Endometrium (tissue), 2 donors: ENCODE results near the gene RAD51B.
"Not testable (repeated sequence)": the region's sequence is repeated elsewhere in the genome, so short reads cannot be mapped to it uniquely, and the experiment has no call there.

ENCODE experiments used
- FAIRE-seq: peaks from 2 replicates; lab custom pipeline; 2012; peaks lifted over from hg19 to GRCh38; lab: Jason Lieb, UNC
- donor health status: control.
- donor health status: control.

The RAD51B gene

GRCh38 chr14:68688872-68689371, 869.3 kb downstream of the RAD51B start:
- FAIRE-seq: no peak

- FAIRE-seq: no peak
These were observed 869.9 kb downstream of the RAD51B start for GRCh38 chr14:68689511-68689910.

- no peak for FAIRE-seq
These were observed 870.7 kb downstream of the RAD51B start for GRCh38 chr14:68690089-68690958.

DNA sequence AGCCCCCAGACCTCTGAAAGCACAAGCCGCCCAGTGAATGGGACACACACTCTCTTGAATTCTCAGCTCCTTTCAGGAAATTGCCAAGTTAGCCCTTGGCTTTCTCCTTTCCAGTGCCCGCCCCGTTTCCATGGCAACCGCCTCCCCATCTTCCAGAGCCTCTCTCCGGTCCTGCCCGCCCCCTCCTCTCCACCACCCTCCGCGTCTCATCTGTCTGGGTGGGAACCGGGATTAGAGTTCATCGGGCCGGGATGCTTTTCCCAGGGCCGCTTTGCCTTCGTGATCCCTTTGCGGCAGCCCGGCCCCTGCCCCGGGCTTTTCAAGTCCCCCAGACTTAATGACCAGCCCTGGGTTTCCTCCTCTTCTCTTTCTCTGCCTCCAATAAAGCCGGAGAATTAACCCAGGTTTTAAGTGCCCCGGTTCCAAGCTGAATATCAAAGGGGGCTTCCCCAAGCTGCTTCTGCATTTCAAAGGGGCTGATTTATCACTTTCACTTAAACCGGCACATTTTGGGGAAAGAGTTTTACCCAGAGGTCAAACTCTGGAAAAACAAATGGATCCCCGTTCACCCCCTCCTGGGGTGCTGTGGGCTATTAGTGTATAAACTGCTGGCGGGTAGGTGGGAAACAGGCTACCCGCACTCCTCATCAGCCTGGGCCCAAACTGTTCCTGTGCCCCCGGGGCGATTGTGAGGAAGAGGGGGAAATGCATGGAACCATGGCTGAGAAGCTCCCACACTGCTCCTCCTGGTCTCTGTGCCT, 871.6 kb downstream of the RAD51B start:
- no peak for FAIRE-seq

GRCh38 chr14:68691792-68692118, 872.2 kb downstream of the RAD51B start:
- FAIRE-seq: no peak

DNA sequence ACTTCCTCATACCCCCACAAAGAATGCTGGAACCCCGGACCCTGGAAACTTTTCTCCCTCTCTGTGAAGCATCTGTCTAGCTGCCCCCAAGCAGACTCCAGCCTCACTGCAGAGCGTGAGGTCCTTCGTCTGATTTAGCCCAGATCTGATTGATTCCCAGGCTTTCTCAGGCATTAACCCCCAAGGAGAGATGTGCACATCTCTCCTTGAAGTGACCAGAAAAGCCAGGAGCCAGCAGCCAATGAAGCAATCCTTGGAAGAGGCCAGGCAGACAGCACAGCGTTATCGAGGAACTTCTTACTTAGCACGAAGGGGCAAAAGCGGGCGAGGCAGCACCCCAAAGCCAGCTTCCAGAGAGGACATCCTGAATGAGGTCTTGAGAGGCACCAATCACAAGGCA, 872.6 kb downstream of the RAD51B start:
- no peak for FAIRE-seq

DNA sequence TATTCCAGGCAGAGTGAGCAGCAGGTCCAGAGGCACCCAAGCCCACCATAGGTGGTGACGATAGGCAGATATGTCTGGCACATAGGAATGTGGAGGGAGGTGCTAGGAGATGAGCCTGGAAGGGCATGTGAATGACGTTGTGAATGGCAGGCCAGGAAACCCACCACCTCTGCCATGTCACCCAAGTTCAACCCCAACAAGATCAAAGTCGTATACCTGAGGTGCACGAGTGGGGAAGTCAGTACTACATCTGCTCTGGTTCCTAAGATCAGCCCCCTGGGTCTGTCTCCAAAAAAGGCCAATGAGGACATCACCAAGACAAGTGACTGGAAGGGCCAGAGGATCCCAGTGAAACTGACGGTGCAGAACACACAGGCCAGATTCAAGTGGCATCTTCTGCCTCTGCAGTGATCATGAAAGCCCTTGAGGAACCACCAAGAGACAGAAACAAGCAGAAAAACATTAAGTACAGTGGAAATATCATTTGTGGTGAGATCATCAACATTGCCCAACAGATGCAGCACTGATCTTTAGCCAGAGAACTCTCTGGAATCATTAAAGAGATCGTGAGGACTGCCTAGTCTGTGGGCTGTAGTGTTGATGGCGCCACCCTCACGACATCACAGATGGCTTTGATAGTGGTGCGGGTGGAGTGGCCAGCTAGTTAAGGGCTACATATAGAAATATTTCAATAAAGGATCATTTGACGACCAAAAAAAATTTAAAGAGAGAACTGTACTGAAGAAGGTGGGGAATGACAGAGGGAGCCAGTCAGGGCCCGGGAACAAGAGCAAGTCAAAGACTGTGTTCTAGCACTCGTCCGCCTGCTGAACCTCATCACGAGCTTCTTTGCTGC, 873.6 kb downstream of the RAD51B start:
- FAIRE-seq: no peak

- no peak for FAIRE-seq
These were observed 874.3 kb downstream of the RAD51B start for GRCh38 chr14:68693926-68694325.

- FAIRE-seq: no peak
These were observed 875.1 kb downstream of the RAD51B start for GRCh38 chr14:68694516-68695235.

GRCh38 chr14:68695326-68695768, 875.8 kb downstream of the RAD51B start:
- no peak for FAIRE-seq

GRCh38 chr14:68695856-68696255, 876.3 kb downstream of the RAD51B start:
- no peak for FAIRE-seq

GRCh38 chr14:68696266-68696665, 876.7 kb downstream of the RAD51B start:
- no peak for FAIRE-seq

DNA sequence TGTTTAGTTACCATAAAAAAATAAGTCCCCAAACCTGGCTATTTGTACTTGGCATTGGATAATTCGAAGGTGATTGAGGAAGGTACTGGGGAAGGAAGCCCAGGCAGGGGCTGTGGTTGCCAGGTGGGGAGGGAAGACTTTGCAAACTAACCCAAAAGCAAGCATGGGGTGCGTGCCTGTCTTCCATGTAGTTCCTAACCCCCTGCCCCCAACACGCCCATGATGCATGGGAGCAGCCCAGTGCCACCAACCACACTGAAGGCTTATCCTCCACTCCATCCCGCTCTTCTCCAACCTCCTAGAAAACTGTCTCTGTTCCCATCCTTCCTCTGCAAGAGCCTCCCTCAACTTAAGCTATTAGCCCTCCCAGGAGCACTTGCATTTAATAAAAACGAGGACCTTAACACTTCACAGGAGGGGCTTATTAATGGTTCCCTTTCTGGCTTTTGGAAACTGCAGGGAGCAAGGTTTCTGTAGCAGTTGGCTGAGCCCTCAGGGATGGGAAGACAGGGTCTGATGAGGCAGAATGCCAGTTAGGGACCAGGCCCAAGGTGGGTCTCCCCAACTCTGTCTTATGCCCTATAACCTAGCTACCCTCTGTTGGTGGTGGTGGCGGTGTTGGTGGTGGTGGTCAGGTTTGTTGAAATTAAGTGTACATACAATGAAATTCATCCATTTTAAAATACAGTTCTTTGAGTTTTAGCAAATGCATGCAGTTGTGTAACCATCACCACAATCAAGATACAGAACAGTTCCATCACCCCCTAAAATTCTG, 877.3 kb downstream of the RAD51B start:
- no peak for FAIRE-seq

- not testable (repeated sequence) for FAIRE-seq
These were observed 879.2 kb downstream of the RAD51B start for GRCh38 chr14:68698773-68699172.

GRCh38 chr14:68701001-68701741, 881.6 kb downstream of the RAD51B start:
- FAIRE-seq: no peak

- FAIRE-seq: no peak
These were observed 882.6 kb downstream of the RAD51B start for GRCh38 chr14:68702135-68702534.

DNA sequence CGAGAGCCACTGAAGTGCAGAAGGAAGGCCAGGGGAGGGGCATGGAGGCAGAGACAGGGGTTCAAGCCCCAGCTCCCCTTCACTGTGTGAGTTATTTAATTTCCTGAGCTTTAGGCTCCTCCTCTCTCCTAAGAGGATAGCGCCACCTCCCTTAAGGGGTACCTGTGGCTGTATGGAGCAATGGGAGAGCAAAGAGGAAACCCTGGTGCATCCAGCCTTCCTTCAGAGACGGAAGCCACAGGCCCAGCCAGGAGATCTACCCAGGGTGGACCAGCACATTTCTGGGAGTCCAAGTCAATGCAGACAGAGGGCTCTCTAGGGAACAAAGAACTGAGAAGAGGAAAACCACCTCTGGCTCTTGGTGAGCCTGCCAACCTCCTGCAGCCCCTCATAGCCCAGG, 883.0 kb downstream of the RAD51B start:
- FAIRE-seq: no peak

- no peak for FAIRE-seq
These were observed 883.5 kb downstream of the RAD51B start for GRCh38 chr14:68703093-68703492.

DNA sequence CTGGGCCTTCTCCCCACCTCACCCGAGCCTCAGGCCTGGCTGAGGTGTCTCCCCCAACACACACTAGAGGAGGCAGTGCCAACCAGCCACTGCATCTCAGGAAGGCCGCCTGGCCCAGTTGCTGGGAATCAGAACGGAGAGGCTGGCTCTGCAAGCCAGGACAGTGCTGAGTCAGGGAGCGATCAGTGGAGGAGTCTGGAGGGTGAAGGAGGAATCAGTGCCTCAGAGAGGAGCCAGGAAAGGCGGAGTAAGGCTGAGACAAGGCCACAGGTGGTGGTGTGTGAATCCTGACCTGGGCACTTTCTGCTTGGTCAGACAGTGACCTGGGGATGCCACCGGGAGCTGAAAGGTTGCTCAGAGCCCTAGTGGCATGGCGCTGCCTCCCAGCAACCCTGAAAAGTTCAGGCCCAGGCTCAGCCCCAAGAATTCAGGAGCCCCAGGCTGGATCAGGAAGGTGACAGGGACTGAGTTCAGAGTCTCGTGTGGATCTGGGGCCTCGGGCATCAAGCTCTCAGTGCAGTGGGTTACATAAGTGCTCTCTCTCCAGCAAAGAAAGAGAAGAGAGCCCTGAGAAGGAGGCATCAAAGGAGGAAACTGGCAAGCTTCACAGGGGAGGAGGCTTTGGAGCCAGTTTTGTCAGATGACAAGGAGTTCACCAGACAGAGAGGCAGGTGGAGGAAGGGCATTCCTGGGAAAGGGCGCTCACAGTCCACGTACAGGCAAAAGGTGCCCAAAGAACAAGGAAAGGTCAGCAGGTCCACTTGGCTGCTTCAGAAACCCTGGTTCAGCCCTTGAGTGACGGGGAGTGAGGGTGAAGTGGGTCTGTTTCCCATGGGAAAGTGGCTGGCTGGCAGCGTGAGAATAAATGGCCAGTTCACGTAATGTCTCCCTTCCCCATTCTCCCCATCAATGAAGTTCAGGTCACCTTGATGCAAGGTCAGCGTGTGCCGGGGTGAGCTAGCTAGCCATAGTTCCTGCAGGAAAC, 885.4 kb downstream of the RAD51B start:
- no peak for FAIRE-seq
